NCI-H146 treated with DMSO at 0.1 percent for 48 hours (cell line): ENCODE results near the gene FBXO38.
A peak's percentile ranks its signal among the peaks of the same experiment; 100 is the strongest.

Experiments used
- DNase-seq: peaks from one replicate; lab custom pipeline; 2025; ENCODE audit not compliant: unreplicated experiment; lab: John Stamatoyannopoulos, UW

The FBXO38 gene

DNA sequence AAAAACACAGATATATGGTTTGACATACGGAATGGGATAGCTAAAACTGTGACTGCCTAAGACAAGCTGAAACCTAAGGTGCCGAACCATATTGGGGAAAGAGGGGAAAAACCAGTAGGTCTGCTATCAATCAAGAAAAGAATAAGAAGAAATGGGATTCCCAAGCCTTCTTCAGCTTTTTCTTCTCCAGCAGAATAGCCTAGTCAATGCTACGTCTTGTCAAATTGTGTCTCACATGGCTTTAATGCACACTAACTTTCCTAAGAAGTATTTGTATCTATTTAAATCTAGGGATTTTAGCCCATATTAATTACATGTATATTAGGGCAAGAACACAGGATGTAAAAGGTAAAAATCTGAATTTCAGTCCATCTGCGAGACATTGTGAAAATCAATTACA, 797 bp upstream of the FBXO38 start:
- no peak for DNase-seq

DNA sequence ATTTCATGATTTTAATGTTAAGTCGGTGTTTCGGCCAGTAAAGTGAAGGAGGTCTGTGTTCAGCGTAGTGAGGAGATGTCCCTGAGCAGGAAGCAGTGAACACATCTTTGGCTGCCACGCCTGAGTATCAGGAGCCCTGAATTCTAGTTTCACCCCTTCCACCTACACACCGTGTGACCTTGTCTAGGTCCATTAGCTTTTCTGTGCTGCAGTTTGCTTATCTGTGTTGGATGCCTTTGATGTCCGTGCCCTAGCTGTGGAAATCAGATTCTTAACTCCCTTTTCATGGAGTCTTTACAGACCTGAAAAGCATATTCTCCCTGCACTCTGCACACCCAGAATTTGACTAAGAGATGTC, 601 bp downstream of the FBXO38 start:
- DNase-seq: no peak

DNA sequence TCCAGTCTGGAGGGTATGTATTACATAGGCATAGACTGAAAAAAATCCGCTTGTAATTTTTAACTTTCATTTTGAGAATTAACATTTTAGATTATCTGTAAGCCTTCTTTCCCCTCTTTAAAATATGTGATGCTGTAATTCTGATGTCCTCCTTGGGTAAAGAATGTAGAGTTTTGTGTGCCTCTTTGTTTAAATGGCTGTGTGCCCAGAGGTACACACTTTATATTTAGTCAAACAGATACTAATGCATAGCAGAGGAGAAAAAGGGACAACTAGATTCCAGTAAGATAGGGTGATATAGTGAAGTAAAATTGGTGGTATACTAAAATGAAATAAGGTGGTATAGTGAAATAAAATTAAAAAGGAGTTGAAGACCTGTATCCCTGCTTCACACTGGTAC, 1.3 kb downstream of the FBXO38 start:
- DNase-seq: no peak

DNA sequence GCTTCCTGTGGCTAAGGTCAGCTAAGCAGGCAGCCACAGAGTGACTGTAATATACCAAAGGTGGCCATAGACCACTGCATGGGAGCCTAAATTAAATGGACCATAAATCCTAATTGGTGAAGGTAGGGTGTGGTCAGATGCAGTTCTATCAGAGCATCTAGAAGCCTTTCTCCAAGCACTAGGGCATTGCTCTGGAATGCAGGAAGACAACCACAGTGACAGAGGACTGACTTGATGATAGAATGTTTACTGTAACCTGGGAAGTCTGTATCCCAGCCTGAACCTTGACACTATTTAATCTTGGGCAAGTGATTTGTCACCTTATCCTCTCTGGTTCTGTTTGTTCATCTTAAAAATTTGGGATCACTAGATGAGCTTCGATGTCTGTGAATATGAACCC, 2.3 kb downstream of the FBXO38 start:
- DNase-seq: no peak

DNA sequence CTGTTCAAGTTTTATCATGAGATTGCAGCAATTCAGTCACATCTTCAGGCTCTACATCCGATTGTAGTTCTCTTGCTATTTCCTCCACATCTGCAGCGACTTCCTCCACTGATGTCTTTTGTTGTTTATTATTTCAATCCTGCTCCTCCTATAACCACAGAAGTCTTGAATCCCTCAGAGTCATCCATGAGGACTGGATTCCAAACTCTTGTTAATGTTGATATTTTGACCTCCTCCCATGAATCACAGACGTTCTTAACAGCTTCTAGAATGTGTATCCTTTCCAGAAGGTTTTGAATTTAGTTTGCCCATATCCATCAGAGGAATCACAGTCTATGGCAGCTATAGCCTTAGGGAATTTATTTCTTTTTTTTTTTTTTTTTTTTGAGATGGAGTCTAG, 3.6 kb downstream of the FBXO38 start:
- no peak for DNase-seq

DNA sequence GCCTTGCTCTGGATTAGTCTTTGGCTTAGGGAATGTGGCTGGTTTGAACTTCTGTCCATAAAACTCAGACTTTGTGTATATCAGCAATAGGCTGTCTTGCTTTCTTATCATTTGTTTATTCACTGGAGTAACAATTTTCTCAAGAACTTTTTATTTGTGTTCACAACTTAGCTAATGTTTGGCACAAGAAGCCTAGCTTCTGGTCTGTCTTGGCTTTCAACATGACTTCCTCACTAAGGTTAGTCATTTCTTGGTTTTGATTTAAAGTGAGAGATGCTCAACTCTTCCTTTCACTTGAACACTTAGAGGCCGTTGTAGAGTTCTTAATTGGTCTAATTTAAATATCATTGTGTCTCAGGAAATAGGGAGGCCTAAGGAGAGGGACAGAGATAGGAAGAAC, 4.9 kb downstream of the FBXO38 start:
- DNase-seq: no peak

DNA sequence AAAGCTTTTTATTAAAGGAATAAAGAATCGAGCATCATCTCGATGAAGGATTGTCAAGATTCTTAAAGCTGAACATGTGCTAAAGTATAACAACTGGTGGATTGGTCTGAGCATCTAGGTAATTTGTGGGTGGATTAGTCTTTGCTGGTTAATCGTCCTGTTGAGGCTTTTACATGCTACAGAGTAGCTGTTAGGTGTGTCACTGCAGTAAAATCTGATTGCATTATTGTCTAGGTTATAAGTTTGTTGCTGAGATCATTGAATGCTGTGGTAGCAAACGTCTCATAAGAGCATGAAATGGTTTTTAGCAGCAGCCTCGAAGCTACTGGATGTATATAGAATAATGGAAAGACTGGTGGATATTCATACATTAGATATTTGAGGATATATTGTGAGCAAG, 7.2 kb downstream of the FBXO38 start:
- DNase-seq: no peak

DNA sequence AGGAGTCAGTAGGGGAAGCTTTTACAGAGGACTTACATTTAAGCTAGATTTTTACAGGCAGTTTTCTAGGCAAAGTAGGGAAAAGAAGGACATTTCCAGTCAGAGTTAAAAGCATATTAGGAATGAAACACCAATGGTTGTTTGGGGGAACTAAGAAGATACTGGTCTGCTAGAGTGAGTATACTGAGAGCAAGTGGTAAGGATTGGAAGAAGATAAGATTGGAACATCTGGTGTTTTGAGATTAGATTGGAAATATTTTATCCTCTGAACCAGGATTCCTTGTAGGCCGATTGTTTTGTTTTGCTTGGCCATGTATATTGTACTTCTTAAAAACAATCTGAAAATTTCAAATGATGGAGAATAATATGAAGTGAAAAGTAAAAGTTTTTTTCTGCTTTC, 7.7 kb downstream of the FBXO38 start:
- no peak for DNase-seq

DNA sequence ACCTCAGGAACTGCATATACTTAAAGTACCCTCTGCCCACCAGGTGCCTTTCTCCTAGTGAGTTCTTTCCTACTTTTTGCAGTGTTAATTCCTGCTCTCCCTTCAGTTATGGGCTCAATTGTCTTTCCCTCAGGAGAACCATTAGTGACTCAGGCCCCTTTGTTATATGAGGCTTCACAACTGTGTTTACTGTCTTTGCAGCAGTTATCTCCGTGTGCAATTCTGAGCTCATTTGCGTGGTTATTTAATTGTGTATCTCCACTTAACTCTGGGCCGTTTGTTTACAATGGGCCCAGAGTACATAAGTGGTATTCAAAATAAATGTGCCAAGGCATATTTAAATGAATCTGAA, 9.6 kb downstream of the FBXO38 start:
- peak; percentile 81 for DNase-seq

DNA sequence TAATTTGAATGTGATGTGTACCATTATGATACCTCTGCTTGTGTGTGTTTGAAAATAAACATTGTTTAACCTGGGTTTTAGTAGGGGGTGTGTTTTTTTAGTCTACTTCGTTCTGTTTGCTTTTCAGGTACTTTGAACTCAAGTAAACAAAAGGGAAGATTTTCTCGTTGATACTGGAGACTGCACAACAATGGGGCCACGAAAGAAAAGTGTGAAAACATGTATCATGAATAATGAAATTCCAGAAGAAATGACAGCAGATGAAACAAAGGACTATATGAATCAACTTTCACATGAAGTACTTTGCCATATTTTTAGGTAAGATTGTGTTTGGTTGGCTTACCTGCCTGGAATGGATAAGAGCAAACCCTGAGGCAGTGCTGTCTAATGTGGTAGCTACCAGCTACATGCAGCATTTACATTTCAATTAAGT, 10.8 kb downstream of the FBXO38 start:
- DNase-seq: peak; percentile 2

DNA sequence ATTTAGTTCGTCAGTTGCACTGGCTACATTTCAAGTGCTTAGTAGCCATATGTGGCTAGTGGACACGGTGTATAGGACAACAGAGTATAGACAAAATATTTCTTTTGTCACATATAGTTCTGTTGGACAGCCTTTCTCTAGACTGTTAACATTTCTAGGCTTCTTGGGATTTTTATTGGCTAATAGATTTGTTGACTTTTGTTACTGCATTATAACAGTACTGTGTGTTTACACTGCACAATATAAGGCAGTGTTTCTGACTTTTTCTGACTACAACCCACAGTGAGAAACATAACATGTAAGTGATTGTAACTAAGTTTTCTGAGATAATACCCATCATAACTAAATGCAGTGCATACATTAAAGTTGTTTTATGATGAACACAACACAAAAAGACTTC, 11.3 kb downstream of the FBXO38 start:
- no peak for DNase-seq

DNA sequence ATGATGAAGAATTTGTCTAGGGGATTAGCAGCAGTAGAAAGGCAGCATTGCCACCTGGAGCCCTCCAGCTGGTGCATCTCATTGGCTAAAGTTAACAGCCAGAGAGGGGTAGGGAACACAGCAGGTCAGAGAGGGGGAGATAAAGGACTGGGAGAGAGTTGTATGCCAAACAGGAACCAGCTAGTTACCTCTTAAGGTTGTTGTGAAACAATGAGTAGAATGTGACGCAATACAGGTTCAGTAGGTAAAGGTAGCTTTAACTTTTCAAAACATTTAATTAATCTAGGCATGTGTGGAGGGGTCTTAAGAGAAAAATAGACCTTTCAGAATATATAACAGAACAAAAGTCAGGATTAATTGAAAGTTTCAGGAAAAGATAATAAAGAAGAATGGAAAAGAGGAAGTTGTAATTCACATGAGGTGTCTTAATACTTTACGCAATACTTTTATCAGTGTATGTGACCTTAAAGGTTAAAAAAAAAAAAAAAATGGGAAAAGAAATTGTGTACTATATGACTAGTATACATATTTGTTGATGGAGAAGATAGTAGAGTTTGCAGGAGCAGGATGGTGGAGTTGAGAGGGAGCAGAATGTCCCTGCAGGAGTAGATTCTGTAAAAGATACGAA, 14.3 kb downstream of the FBXO38 start:
- DNase-seq: no peak

DNA sequence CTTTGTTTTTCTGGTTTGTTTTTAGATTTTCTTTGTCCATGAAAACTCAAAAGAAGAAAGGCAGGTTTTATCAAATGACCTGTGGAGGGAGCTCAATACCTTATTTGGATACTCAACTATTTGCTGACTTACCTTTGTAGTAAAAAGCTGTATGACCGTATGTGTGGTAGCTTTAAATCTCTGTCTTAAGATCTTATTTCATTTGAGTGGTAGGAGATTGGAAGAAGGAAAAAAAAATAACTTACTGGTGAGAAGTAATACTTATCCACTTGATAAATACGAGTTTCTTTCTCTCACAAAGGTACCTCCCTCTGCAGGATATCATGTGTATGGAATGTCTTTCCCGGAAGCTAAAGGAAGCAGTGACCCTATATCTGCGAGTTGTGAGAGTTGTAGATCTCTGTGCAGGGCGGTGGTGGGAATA, 15.0 kb downstream of the FBXO38 start:
- DNase-seq: no peak

DNA sequence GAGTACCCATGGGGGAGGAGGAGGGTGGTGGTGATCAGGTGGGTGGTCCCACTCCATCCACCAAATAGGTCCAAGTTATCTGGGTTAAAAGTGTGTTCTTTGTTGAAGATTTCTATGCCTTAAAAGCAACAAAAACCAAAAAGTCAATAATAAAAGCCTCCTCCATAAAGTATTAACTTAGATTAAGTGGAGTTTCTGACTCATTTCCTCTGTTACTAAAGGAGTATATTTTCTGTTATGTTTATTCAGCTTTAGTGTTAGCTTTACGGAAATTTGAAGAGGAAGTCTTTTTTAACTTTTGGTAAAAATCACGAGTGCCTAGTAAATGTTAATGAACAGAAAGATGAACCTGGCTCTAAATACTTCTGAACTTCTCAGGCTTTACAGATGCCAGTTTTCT, 17.8 kb downstream of the FBXO38 start:
- no peak for DNase-seq

DNA sequence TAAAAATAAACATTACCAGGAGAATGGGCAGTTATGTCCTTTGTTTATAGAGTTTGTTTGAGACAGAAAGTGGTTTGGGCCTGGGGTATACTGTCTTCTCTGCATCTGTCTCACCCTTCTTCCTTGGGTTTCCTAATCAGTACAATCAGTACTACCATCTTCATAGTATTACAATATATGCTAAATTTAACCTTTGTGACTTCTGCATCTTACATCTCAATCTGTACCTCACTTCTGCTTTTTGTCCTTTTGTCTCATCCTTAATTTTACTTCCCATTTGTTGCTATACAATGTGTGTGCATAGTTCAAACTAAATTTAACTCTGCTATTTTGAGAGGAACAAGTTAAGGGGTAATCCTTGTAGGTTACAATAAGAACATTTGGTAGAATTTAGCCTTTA, 19.6 kb downstream of the FBXO38 start:
- no peak for DNase-seq

DNA sequence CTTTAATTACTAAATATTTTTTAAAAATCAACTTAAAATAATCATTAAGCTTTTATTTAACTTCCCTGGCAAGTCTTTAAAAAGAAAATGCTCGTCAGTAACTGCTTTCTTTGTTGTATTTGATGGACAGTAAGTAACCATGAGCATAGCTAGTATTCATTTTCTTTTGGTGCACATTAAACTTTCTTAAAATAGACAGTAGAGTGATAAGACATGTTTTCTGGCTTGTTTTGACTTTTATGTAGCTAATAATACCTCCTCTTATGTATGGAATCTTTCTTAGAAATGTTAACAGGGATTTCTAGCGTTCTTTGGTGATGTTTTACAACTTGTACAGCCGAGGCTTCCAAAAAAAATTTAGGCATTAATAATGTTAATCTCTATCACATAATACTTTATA, 22.6 kb downstream of the FBXO38 start:
- no peak for DNase-seq

DNA sequence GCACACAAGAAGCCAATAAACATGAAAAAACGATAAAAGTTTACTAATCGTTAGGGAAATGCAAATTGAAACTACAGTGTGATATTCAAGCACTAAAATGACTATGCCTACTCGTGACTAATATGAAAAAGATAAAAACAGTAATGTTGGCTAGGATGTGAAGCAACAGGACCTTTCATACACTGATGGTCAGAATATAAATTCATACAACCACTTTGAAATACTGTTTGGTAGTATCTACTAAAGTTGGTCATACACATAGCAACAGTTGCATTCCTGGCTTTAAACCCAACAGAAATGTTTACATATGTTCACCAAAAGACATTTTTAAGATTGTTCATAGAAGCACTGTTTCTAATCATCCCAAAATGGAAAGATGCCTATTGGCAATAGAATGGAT, 24.3 kb downstream of the FBXO38 start:
- no peak for DNase-seq

DNA sequence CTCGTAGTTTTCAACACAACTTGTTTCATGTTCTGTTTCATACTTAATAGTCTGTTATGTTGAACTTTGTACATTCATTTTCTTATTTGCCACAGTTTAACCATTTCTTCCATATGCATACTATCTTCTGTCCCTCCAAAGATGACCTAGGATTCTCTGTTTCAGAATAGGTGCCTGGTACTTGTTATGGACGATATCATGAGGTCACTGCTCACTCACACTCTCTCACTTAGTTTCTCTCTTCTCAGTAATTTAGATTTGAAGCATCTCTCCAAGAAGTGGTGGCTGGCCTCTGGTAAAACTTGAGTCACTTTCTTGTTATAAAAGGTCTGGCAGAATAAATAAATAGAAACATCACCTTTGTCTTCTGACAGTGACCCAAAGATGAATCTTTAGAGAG, 28.4 kb downstream of the FBXO38 start:
- DNase-seq: no peak

DNA sequence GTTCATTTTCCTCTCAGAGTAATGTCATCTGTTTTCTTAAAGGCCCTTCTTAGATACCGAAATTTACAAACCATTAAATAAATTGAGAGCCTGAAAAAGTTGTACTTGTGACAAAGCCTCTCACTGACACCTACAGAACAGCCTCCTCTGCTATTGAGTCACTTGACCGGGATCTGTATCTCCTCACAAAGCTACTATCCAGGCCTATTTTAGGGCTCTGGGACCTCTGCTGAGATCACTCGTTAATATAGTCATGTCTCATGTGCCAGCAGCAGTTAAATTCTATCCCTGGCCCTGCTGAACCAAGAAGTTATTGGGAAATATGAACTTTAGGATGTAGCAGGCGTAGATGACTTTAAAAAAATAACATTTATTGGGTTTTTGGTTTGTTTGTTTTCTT, 31.1 kb downstream of the FBXO38 start:
- no peak for DNase-seq

DNA sequence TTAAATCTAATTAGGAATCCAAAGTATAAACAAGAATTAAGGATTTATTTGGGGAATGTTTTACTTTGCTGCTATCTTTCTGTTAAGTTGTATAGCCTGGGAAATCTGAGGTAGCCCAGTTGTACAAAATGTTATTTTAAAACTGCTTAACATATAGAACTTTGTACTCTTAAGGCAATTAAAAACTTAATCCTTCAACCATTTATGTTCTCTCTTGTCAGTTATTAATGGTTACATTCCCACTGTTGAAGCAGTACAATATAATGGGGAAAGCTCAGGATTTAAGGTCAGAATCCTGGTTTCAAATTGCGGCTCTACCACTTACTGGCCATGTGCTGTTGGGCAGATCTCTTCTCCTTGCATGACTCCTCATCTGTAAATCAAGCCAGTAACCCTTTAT, 32.7 kb downstream of the FBXO38 start:
- DNase-seq: no peak

DNA sequence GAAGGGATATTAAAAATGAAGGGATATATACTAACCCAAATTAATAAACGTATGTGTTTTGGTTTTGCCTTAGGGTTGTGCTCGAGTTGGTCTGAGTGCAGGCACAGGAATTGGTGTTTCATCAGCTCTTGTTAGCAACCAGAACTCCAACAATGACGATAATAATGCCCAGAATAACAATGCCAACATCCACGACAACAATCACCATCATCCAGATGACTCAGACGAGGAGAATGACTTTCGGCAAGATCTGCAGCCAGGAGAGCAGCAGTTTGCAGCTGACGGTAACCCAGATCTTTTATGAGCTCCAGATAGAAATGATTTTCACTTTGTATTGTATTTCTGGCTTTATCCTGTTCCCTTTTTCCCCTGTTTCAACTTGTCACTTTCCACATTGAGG, 33.2 kb downstream of the FBXO38 start:
- DNase-seq: no peak

DNA sequence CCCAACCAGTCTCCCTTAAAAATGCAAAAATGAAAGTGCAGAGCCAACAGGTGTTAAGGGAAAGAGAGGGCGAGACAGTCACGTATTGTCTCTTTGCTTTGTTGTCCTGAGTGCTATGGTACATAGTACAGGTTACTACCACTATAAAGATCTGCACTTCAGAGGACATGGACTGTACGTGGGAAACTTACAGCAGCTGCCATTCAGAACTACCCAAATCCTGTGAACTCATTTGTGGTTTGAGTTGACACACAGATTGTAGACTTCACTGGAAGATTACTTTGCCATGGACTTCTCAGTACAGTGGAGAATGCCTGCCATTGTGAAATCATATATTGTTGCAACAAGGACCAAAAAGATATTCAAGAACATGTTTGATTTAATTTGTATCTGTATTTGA, 34.8 kb downstream of the FBXO38 start:
- DNase-seq: no peak

DNA sequence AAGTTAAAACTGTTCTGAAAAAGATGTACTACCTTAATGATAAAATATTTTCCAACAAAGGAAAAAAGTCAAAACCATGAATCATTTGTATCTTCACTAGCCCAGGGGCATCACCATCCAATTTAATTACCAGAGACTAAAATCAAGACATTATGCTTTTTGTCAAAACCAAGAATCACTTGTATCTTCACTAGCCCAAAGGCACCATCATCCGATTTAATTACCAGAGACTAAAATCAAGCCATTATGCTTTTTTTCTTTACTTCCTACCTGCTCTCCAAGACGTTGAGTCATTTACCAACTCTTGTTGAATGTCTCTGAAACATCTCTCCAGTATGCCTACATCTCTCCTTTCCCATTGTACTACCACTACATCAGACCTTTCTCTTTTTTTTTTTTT, 37.9 kb downstream of the FBXO38 start:
- DNase-seq: no peak

DNA sequence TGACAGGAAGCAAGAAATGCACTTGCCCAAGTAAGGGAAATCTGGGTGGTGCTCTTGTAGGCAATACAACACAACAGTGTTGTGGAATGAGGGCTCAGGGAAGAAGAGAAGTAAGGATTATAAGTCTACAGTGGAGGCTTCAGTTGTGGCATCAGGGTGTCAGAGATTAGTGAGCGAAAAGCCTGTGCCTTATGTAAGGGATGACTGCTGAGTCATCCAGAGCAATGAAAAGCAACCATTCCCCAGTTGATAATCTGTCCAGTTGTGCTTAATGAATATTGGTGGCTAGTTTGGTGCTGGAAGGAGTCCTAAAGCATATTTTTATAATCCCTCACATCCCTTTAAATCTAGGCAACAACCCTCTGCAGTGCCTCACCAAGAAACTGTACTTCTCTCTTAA, 42.0 kb downstream of the FBXO38 start:
- no peak for DNase-seq
